ENCODE data around the gene NR1D1.

- TF ChIP-seq CTCF (IDR thresholded peaks at IDR 0.05) (no peak), POLR2A (IDR thresholded peaks at IDR 0.05) (no peak)
Observed at GRCh38 chr17:40061609-40062038, 38.8 kb downstream of the NR1D1 start.
